Gastroesophageal sphincter (tissue), 3 donors: ENCODE results near the gene PAPPA.

ENCODE experiments used
- EP300 ChIP-seq: sonication (generic); formaldehyde crosslinking; IDR thresholded peaks from one replicate; pipeline ENCODE4 v1.6.1; 2017; ENCODE audit warnings: antibody characterized with exemption, mild to moderate bottlenecking
- POLR2A ChIP-seq, 2 donors: fragments of 450-650 bp; IDR thresholded peaks; one replicate each; pipeline ENCODE4 v1.6.1; 2017; ENCODE audit warnings: antibody characterized with exemption in 2 of 2, mild to moderate bottlenecking in 2 of 2, moderate library complexity in 1 of 2
- TF ChIP-seq, protein P1 (sequence below), 4 experiments: fragments of 200-600 bp in 2 of 4; fragments of 450-650 bp in 2 of 4; sonication (generic) in 1 of 4; IDR thresholded peaks; one replicate each; pipeline ENCODE4 v1.5.1; 2017 to 2019; ENCODE audit warnings: antibody characterized with exemption in 4 of 4, mild to moderate bottlenecking in 2 of 4, moderate library complexity in 2 of 4

DNA sequence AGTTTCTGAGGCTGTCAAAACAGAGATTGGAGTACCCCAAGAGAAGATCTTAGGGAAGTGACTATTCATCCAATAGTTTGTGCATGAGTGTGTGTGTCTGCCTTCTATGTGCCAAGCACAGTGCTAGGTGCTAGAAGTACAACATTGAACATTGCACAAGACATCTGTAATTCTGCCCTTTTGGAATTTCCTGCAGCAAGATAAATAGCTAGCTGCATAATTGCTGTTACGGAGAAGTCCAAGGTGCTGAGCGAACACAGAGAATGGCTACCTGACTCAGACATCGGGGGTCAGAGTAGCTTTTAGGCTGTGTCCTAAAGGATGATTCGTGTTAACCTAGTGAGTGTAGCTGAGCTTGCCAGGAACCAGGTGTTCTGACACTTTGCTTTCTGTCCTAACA, 44.8 kb downstream of the PAPPA start:
- TF ChIP-seq EP300 (no peak), POLR2A (IDR thresholded peaks at IDR 0.05) (no peak)
- TF ChIP-seq, protein P1, sequence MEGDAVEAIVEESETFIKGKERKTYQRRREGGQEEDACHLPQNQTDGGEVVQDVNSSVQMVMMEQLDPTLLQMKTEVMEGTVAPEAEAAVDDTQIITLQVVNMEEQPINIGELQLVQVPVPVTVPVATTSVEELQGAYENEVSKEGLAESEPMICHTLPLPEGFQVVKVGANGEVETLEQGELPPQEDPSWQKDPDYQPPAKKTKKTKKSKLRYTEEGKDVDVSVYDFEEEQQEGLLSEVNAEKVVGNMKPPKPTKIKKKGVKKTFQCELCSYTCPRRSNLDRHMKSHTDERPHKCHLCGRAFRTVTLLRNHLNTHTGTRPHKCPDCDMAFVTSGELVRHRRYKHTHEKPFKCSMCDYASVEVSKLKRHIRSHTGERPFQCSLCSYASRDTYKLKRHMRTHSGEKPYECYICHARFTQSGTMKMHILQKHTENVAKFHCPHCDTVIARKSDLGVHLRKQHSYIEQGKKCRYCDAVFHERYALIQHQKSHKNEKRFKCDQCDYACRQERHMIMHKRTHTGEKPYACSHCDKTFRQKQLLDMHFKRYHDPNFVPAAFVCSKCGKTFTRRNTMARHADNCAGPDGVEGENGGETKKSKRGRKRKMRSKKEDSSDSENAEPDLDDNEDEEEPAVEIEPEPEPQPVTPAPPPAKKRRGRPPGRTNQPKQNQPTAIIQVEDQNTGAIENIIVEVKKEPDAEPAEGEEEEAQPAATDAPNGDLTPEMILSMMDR (IDR thresholded peaks at IDR 0.05), result no peak
